GM18505 (cell line): ENCODE data around the gene UBASH3B.

ENCODE experiments used
- ATAC-seq: cut with Tn5 transposase; IDR thresholded peaks from one replicate; pipeline ENCODE4 v1.9.1; 2021; ENCODE audit not compliant: unreplicated experiment
- POLR2A ChIP-seq: IDR thresholded peaks from 4 replicates; pipeline ENCODE4 v1.6.1; 2011; ENCODE audit warnings: borderline replicate concordance; ENCODE audit not compliant: insufficient read depth, insufficient read length; ENCODE audit errors: extremely low read depth

The UBASH3B gene

GRCh38 chr11:122696662-122697061, 41.1 kb downstream of the UBASH3B start:
- no peak for TF ChIP-seq POLR2A
- peak; percentile 61 for ATAC-seq

GRCh38 chr11:122697636-122698167, 42.2 kb downstream of the UBASH3B start:
- TF ChIP-seq POLR2A: no peak
- ATAC-seq: peak; percentile 87

GRCh38 chr11:122698392-122698791, 42.9 kb downstream of the UBASH3B start:
- ATAC-seq: no peak
- TF ChIP-seq POLR2A: no peak

- no peak for ATAC-seq
- no peak for TF ChIP-seq POLR2A
Measured at GRCh38 chr11:122700666-122701065, 45.1 kb downstream of the UBASH3B start.

GRCh38 chr11:122701143-122701542, 45.6 kb downstream of the UBASH3B start:
- no peak for TF ChIP-seq POLR2A
- ATAC-seq: no peak

- no peak for TF ChIP-seq POLR2A
- no peak for ATAC-seq
Measured at GRCh38 chr11:122703541-122704272, 48.2 kb downstream of the UBASH3B start.

- no peak for TF ChIP-seq POLR2A
Measured at GRCh38 chr11:122705396-122705795, 49.9 kb downstream of the UBASH3B start.

GRCh38 chr11:122706291-122707088, 51.0 kb downstream of the UBASH3B start:
- no peak for ATAC-seq
- no peak for TF ChIP-seq POLR2A

More at GRCh38 chr11:122705396-122705795, 49.9 kb downstream of the UBASH3B start:
- ATAC-seq: no peak

GRCh38 chr11:122707111-122707510, 51.6 kb downstream of the UBASH3B start:
- ATAC-seq: no peak
- TF ChIP-seq POLR2A: no peak

GRCh38 chr11:122707901-122708300, 52.4 kb downstream of the UBASH3B start:
- no peak for ATAC-seq
- TF ChIP-seq POLR2A: no peak

GRCh38 chr11:122709039-122709760, 53.7 kb downstream of the UBASH3B start:
- no peak for TF ChIP-seq POLR2A
- no peak for ATAC-seq

GRCh38 chr11:122711362-122711761, 55.8 kb downstream of the UBASH3B start:
- no peak for TF ChIP-seq POLR2A
- no peak for ATAC-seq

- TF ChIP-seq POLR2A: no peak
- ATAC-seq: no peak
Measured at GRCh38 chr11:122711831-122712381, 56.4 kb downstream of the UBASH3B start.
